Fibroblast of skin of left quadriceps (primary cell): ENCODE data around the gene RAB25.

ENCODE experiments used
- DNase-seq, 2 experiments: peaks; one replicate each; pipeline ENCODE4 v3.0.0-alpha.2; 2013; ENCODE audit warnings: low read depth in 2 of 2

The RAB25 gene

GRCh38 chr1:156117414-156118176, 56.6 kb downstream of the RAB25 start:
- DNase-seq, result no peak

GRCh38 chr1:156118177-156118868, 57.4 kb downstream of the RAB25 start:
- no peak for DNase-seq

- DNase-seq, result no peak
These were observed 58.7 kb downstream of the RAB25 start for GRCh38 chr1:156119503-156120209.
